ENCODE results near the gene ADCY7.

The ADCY7 gene

GRCh38 chr16:50282010-50282538 is 15.7 kb downstream of the ADCY7 start:
- no peak for DNase-seq (ENCODE audit: low read depth in 3 of 3)

GRCh38 chr16:50282955-50283631 is 16.7 kb downstream of the ADCY7 start:
- DNase-seq (ENCODE audit: low read depth in 3 of 3), result no peak

DNA sequence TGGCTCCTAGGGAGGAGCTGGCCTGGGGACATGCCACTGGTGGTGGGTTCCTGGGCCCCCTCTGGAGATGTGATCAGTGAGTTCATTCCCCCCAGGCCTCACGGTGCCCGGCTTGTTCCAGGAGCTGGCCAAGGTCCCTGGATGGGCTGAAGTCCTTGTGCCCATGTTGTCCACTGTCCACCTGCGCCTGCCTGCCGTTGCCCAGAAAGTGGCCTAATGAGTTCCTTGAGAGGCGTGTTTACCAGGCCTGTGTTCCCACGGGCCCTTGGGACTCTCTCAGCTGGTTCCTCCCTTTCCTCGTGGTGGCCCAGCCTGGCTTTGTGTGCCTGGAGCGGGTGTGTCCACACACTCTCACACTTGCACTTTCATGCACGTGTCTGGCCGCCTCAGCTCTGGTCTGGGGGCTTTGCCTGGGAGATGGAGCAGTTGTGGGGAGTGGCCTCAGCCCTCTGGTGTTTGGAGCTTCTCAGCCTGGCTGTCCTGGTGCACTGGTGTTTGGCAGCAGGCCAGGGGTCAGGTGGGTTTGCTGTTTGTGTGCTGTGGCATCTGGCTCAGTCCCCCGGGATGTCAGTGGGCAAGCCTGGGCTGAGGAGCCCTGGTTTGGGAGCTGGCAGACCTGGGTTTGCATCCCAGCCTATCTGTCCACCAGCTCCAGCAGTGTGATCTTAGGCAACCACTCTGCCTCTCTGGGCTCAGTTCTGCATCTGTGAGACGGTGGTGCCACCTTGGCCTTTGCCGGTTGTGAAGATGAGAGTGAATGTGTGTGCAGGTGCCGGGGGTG is 18.0 kb downstream of the ADCY7 start:
- DNase-seq (ENCODE audit: low read depth in 3 of 3), result no peak

GRCh38 chr16:50285406-50286003 is 19.2 kb downstream of the ADCY7 start:
- no peak for DNase-seq (ENCODE audit: low read depth in 3 of 3)

DNA sequence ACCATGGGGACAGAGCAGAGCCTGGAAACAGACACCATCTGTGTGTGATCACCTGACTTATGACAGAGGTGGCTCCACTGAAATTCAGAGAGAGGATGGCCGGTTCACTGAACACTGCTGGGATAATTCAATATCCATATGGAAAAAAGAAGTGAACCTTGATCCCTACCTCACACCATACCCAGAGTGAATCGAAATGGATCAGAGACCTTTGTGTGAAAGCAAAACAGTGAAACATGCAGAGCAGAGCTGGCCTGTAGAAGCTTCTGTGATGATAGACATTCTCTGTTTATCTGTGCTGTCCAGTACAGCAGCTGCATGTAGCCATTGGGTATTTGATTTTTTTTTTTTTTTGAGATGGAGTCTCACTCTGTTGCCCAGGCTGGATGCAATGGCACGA is 20.3 kb downstream of the ADCY7 start:
- no peak for DNase-seq (ENCODE audit: low read depth in 3 of 3)

DNA sequence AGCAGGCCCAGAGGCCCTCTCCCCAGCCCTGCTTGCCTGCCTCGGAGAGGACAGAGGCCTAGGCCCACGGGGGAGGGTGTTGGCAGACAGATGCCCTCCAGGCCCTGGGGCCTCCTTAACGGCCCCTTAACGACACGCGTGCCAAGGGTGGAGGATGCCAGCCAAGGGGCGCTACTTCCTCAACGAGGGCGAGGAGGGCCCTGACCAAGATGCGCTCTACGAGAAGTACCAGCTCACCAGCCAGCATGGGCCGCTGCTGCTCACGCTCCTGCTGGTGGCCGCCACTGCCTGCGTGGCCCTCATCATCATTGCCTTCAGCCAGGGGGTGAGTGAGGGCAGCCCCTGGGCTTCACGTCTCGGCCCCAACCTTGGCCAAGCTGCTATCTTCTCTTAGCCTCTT is 21.7 kb downstream of the ADCY7 start:
- no peak for DNase-seq (ENCODE audit: low read depth in 3 of 3)

DNA sequence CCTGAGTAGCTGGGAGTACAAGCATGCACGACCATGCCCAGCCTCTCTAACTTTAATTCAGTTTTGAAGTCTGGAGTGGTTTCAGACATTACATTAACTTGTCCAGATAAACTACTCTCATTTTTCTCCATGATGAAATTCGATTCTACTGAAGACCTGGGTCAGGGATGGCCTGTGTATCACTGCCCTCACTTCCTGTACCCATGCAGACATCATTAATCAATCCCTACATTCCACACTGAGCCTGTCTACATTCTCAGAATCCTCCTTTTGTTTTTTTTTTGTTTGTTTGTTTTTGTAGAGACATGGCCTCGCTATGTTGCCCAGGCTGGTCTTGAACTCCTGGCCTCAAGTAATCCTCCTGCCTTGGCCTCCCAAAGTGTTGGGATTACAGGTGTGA is 22.6 kb downstream of the ADCY7 start:
- DNase-seq (ENCODE audit: low read depth in 3 of 3), result no peak

GRCh38 chr16:50289950-50290764 is 23.8 kb downstream of the ADCY7 start:
- DNase-seq (ENCODE audit: low read depth in 3 of 3), result no peak

- DNase-seq (ENCODE audit: low read depth in 3 of 3), result no peak
Measured at GRCh38 chr16:50290856-50291255, 24.5 kb downstream of the ADCY7 start.

DNA sequence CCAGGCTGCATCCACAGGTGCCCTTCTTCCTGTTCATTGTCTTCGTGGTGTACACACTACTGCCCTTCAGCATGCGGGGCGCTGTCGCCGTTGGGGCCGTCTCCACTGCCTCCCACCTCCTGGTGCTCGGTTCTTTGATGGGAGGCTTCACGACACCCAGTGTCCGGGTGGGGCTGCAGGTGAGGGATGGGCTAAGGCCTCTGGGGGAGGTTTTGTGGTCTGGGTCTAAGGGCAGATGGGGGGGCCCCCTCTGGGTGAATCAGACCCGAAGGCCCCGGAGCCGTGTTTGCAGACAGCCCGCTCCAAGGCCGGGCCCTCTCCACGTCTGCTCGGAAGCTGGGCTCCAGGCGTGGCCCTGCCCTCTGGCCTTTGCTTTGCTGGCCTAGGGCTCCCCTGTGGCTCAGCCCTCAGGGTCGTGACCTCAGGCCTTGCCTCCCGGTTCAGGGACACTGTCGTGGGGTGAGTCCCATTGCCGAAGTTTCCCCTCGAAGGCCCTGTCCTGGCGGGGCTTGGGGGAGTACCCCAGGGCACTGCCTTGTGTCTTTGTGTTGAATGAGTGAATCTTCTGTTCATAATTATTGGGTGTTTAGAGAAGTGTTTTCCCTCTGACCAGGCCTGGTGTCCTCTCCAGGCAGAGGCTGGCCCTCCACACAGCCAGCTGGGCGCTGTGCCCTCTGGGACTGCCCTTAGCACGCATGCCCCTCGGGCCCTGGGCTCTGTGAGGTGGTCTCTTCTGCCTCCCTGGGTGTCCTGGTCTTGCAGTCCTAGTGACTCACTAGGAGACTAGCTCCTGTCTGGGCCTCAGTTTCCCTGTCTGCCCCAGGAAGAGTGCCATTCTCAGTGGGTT is 25.6 kb downstream of the ADCY7 start:
- DNase-seq (ENCODE audit: low read depth in 3 of 3), result no peak

GRCh38 chr16:50292566-50292948 is 26.2 kb downstream of the ADCY7 start:
- DNase-seq (ENCODE audit: low read depth in 3 of 3), result no peak

GRCh38 chr16:50293041-50293783 is 26.9 kb downstream of the ADCY7 start:
- DNase-seq (ENCODE audit: low read depth in 3 of 3), result no peak

DNA sequence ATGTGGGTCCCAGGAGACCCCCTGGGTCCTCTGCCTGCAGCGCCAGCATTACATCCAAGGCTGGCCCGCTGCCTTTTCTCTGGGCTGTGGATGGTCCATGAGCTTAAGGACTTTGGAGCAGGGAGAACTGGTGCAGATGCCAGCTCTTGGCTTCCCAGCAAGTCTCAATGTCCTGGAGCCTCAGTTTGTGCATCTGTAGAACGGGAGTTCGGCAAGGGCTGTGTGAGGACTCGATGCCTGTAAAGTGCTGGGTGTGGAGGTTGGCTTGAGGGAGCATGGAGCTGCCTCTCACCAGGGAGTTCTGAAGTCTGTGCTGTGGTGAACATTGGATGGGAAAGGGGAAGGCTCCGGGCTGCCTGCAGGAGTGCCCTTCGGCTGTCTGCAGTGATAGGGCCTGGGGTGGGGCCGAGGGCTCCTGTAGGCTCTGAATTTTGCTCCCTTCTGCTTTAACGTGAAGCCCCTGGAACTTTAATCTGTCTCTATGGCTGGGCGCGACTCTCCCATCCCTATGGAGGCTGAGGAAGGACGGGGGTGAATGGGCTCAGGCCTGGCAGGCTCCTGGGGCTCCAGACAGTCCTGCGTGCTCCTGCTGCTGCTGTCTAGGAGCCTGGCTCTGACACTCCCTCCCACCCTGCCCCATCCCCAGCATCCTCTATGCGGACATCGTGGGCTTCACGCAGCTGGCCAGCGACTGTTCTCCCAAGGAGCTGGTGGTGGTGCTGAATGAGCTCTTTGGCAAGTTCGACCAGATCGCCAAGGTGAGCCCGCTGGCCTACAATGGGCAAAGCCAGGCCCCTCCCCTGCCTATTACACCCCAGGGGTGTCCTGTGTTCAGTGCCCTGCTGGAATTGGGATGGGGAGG is 27.9 kb downstream of the ADCY7 start:
- DNase-seq (ENCODE audit: low read depth in 3 of 3), result no peak

GRCh38 chr16:50294955-50295354 is 28.6 kb downstream of the ADCY7 start:
- DNase-seq (ENCODE audit: low read depth in 3 of 3), result no peak

DNA sequence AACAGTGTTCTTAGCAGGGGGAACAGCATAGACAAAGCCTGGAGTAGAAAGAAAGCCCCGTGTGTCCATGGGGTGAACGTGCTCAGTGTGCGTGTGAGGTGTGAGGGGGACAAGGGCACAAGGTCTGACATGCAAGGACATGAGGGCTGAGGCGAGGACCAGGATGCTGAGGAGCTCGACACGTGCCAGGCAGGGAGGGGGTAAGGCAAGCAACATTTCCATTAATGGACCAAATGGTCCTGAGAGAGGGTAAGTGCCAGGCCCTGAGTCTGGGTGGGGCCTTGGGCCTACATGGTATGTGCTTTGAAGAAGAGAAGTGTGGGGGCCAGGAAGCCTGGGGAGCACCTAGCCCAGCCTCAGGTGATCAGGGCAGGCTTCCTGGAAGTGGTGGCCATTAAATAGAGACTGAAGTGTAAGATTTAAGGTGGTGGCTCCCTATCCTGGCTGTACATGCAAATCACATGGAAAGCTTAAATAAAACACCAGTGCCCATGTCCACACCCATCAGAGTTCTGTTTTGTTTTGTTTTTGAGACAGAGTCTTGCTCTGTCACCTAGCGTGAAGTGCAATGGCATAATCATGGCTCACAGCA is 29.3 kb downstream of the ADCY7 start:
- no peak for DNase-seq (ENCODE audit: low read depth in 3 of 3)

GRCh38 chr16:50296807-50297206 is 30.5 kb downstream of the ADCY7 start:
- DNase-seq (ENCODE audit: low read depth in 3 of 3), result no peak

DNA sequence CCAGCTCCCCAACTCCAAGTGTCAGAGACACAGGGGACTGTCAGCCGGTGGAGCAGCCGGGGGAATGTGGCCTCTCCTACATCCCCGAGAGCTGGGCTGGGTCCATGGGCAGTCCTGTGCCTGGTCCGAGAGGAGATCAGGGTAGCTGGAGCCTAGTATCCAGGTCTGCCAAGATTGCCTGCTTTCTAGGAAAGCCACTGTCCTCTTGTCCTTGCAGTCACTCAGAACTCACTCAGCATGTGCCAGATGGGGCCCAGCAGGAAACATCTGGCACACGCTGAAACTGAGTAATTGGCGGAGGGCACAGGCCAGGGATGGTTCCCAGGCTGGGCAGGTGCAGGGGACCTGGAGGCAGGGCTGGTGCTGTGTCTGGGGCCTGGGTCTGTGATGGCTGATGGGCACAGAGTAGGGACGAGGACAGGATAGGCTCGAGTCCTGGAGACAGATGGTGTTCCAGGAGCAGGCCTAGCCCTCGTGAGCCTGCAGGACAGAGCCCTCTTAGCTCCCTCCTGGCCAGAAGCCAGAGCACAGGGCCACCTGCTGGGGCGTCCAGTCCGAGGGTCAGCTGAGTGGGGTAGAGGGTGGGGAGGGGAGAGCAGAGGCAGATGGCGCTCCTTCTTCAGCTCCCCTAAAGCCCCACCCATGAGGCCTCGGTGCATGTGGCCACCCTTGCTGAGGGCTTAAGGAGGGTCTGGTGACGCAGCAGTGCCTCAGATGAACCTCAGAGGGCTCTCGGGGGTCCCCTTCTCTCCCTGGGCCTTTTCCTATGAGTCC is 31.1 kb downstream of the ADCY7 start:
- no peak for DNase-seq (ENCODE audit: low read depth in 3 of 3)

DNA sequence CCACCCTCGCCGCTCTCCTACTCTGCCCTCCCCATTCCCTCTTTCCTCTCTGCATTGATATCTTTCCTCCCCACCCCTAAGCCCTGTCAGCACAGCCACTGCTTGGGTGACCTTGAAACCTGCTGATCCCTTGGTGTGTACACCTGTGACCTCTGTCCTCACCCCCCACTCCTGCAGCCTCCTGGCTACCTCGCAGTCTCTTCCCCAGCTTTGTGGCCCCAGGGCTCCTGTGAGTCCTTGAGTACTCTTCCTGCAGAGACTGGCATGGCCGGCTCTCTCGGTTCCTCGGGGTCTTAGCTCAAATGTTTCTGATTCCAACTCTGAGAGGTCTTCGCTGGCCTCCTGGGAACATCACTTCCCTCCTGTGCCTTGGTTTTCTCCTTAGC is 31.7 kb downstream of the ADCY7 start:
- no peak for DNase-seq (ENCODE audit: low read depth in 3 of 3)

All from stimulated activated CD4-positive, alpha-beta T cell treated with anti-CD3 and anti-CD28 coated beads, TNF-alpha, amount 100 ng/mL, for 48 hours (primary cell).